GM12878 (cell line): ENCODE data around the gene SLCO2A1. TPM values are rescaled to one million over a fixed set of nuclear protein-coding genes. Genes with fewer than 3 reads are reported as not detected.

ENCODE experiments used
- ATAC-seq: fragments of 200-7000 bp; cut with Tn5 transposase; 3 replicates; pipeline ENCODE4 v1.9.1; 2020; ENCODE audit warnings: mild to moderate bottlenecking, moderate library complexity
- BruUV-seq: library from RNA; stranded (reverse); fragments of 400-500 nt; replicated peaks from 2 replicates; lab custom pipeline; 2021; lab: Mats Ljungman, UMichigan
- CTCF ChIA-PET: fragments of 300-600 bp; sonication (Branson Sonifier 250); formaldehyde crosslinking; extraction: SDS; loops from one replicate; lab custom pipeline; 2021; ENCODE audit warnings: inconsistent platforms; lab: Yijun Ruan, JAX
- POLR2A ChIA-PET: fragments of 350-600 bp; formaldehyde crosslinking; extraction: SDS; loops from one replicate; lab custom pipeline; 2021; ENCODE audit warnings: inconsistent platforms; lab: Charles Lee
- RAD21 ChIA-PET: fragments of 300-600 bp; sonication (Branson Sonifier 250); formaldehyde crosslinking; loops from one replicate; lab custom pipeline; 2023; ENCODE audit warnings: antibody characterized with exemption; ENCODE audit not compliant: unreplicated experiment; lab: Charles Lee
- SMC1A ChIA-PET: fragments of 300-600 bp; sonication (Branson Sonifier 250); formaldehyde crosslinking; loops from one replicate; lab custom pipeline; 2023; ENCODE audit not compliant: unreplicated experiment, uncharacterized antibody; lab: Charles Lee
- DNase-seq: peaks from one replicate; pipeline ENCODE4 v3.0.0-alpha.2; 2011; ENCODE audit warnings: low read depth, low spot score
- FAIRE-seq: peaks from 3 replicates; lab custom pipeline; 2011; peaks lifted over from hg19 to GRCh38; lab: Jason Lieb, UNC
- H2AFZ ChIP-seq: 2 replicates; pipeline ENCODE4 v1.6.0; 2011; ENCODE audit warnings: low read depth, low read length, control low read depth; ENCODE audit not compliant: control insufficient read depth
- H3K27ac ChIP-seq: 2 replicates; pipeline ENCODE4 v1.5.1; 2011; ENCODE audit warnings: control low read depth; ENCODE audit not compliant: control insufficient read depth, insufficient read depth
- H3K27me3 ChIP-seq, 2 experiments: replicated peaks in 1 of 2; 2 replicates each; pipeline versions ENCODE4 v1.6.0 to v1.6.1; 2011; ENCODE audit warnings: low read length in 1 of 2; ENCODE audit not compliant: control insufficient read depth in 2 of 2, insufficient read depth in 2 of 2
- H3K36me3 ChIP-seq, 2 experiments: 2 replicates each; pipeline ENCODE4 v1.5.1; 2011; ENCODE audit warnings: low read length in 1 of 2; ENCODE audit not compliant: control insufficient read depth in 2 of 2, insufficient read depth in 2 of 2
- H3K4me1 ChIP-seq: 2 replicates; pipeline ENCODE4 v1.6.1; 2011; ENCODE audit warnings: mild to moderate bottlenecking, low read length, moderate library complexity, mixed read lengths; ENCODE audit not compliant: control insufficient read depth, insufficient read depth
- H3K4me2 ChIP-seq: 2 replicates; pipeline ENCODE4 v1.6.0; 2011; ENCODE audit warnings: control low read depth; ENCODE audit not compliant: control insufficient read depth, insufficient read depth
- H3K4me3 ChIP-seq: fragments of 200-600 bp; sonication (generic); 2 replicates; pipeline ENCODE4 v1.5.1; 2016
- H3K79me2 ChIP-seq: 2 replicates; pipeline ENCODE4 v1.6.0; 2011; ENCODE audit warnings: low read length; ENCODE audit not compliant: control insufficient read depth, insufficient read depth
- H3K9ac ChIP-seq: 2 replicates; pipeline ENCODE4 v1.8.0; 2011; ENCODE audit warnings: low read length, control low read depth, mixed read lengths; ENCODE audit not compliant: control insufficient read depth, insufficient read depth
- H3K9me3 ChIP-seq: replicated peaks from 3 replicates; pipeline ENCODE4 v1.5.1; 2011; ENCODE audit warnings: mild to moderate bottlenecking, low read length; ENCODE audit not compliant: control insufficient read depth, insufficient read depth
- H4K20me1 ChIP-seq: 2 replicates; pipeline ENCODE4 v1.6.0; 2011; ENCODE audit not compliant: control insufficient read depth, insufficient read depth
- ATF7 ChIP-seq: fragments of 450-650 bp; IDR thresholded peaks from 2 replicates; pipeline ENCODE4 v1.6.1; 2016; ENCODE audit warnings: low read depth, mild to moderate bottlenecking
- CEBPB ChIP-seq, 2 experiments: fragments of 150-350 bp in 1 of 2; IDR thresholded peaks; 2 replicates each; pipeline ENCODE4 v1.6.1; 2012 to 2014; ENCODE audit warnings: low read depth in 2 of 2, low read length in 2 of 2, borderline replicate concordance in 1 of 2, inconsistent platforms in 1 of 2
- HSF1 ChIP-seq: fragments of 150-350 bp; IDR thresholded peaks from 2 replicates; pipeline ENCODE4 v1.6.1; 2014; ENCODE audit warnings: mild to moderate bottlenecking, low read depth, low read length
- IRF4 ChIP-seq: IDR thresholded peaks from 2 replicates; pipeline ENCODE4 v1.6.1; 2011; ENCODE audit warnings: low read depth, low read length
- PAX8 ChIP-seq: fragments of 450-650 bp; IDR thresholded peaks from 2 replicates; pipeline ENCODE4 v1.6.1; 2017; ENCODE audit warnings: mild to moderate bottlenecking, moderate library complexity
- SMAD1 ChIP-seq: fragments of 450-650 bp; IDR thresholded peaks from 2 replicates; pipeline ENCODE4 v1.6.1; 2018; ENCODE audit warnings: mild to moderate bottlenecking, low read depth; ENCODE audit not compliant: partially characterized antibody
- USF2 ChIP-seq: IDR thresholded peaks from 2 replicates; pipeline ENCODE4 v1.6.1; 2011; ENCODE audit warnings: low read depth, low read length, improper control_type of control experiment, borderline replicate concordance
- WGBS: methylation state at CpG from one replicate; pipeline ENCODE4 v1.1.6; 2016; ENCODE audit warnings: low lambda C conversion rate; ENCODE audit not compliant: insufficient replicate concordance, insufficient coverage; ENCODE audit errors: missing lambda C conversion rate; 5-methylcytosine and 5-hydroxymethylcytosine counted together
- in situ Hi-C: fragments of 300-500 bp; cut with MboI; formaldehyde crosslinking; loops from 9 replicates; pipeline ENCODE4 v1.14.3; 2018; ENCODE audit warnings: mixed read lengths
- intact Hi-C: fragments of 100-400 bp; cut with micrococcal nuclease; formaldehyde crosslinking; loops from one replicate; pipeline ENCODE4 v1.14.2; 2022; ENCODE audit not compliant: unreplicated experiment
- polyA plus RNA-seq, 11 experiments: library from polyadenylated mRNA; depleted of rRNA in 4 of 11; unstranded in 6 of 11; stranded (reverse) in 5 of 11; fragments of >200 nt; fragmentation: Nextera tagmentation in 4 of 11; fragmentation: Illumina TruSeq in 1 of 11; extraction: Ambion mirVana in 4 of 11; extraction: Trizol in 1 of 11; gene quantifications; 1 replicate in 1 of 11; 2 replicates in 10 of 11; pipeline versions ENCODE4 v1.2.1 to v1.2.3, GENCODE V29; 2011 to 2016; ENCODE audit warnings: inconsistent platforms in 2 of 11, missing spikeins in 2 of 11, low read depth in 1 of 11
- total RNA-seq, 4 experiments: library from RNA; depleted of rRNA in 3 of 4; stranded (reverse); fragments of >200 nt in 3 of 4; fragmentation: Illumina TruSeq in 1 of 4; extraction: Trizol in 1 of 4; gene quantifications; 2 replicates each; pipeline versions ENCODE4 v1.2.1 to v1.2.3, GENCODE V29; 2013 to 2021
- TF ChIP-seq, protein P1 (sequence below): fragments of 450-650 bp; IDR thresholded peaks from 2 replicates; pipeline ENCODE4 v1.6.1; 2017; ENCODE audit warnings: mild to moderate bottlenecking
- TF ChIP-seq, protein P2 (sequence below): fragments of 450-650 bp; IDR thresholded peaks from 2 replicates; pipeline ENCODE4 v1.6.1; 2018; ENCODE audit warnings: borderline replicate concordance, mild to moderate bottlenecking; ENCODE audit not compliant: partially characterized antibody

Gene SLCO2A1
- total and polyA plus RNA-seq, 10 of the 15 experiments (the other 5 are each of a cell fraction or from before 2014, with no cell fraction given): 0.05 TPM; not detected in 9

DNA sequence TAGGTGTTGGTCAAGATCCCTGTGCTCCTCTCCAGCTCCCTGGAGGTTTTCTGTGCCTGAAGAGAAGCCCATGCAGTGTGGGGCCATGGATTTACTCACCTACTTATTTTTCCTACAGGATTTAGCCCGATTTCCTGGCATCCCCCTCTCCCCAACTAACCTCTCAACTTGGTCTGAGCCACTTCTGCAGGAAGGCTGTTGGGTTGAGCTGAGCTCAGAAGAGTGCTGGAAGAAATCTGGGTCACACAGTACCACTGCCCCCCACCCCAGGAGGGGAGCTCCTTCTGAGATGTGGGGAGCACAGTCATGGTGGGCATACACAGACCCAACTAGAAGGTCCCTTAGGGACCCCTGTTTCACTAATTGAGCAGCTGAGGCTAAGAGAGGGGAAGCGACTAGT lies 34.4 kb upstream of the SLCO2A1 start:
- ATAC-seq (no peak), FAIRE-seq (no peak), DNase-seq (no peak)
- Histone ChIP-seq H3K4me2 (no peak overlapping the region), H3K27ac (no peak overlapping the region), H3K4me3 (no peak overlapping the region), H4K20me1 (no peaks in the 10 kb centered on the region), H3K36me3 (no peaks in the 10 kb centered on the region), H3K27me3 (peaks cover 0 to 2% of the 10 kb centered on the region in 2 experiments; a peak in 2 of 4 replicates), H3K9ac (no peak overlapping the region), H3K4me1 (no peaks in the 10 kb centered on the region), H3K9me3 (no peaks in the 10 kb centered on the region), H3K79me2 (no peaks in the 10 kb centered on the region), H2AFZ (no peak overlapping the region)
- ChIA-PET POLR2A (no interaction called here), RAD21 (no interaction called here), SMC1A (no interaction called here), CTCF (interaction anchor here (1.1 kb wide), 1 partner anchor 20 kb away, joined by 3 read pairs; no protein-coding TSS in a partner anchor)
- 7% methylated on average over 2 of the region's 2 CpGs for WGBS
- no peak for TF ChIP-seq HSF1
- no peak for TF ChIP-seq USF2
- no peak for TF ChIP-seq CEBPB (IDR thresholded peaks at IDR 0.05; ENCODE audit: borderline replicate concordance in 1 of 2, low read depth in 2 of 2, low read length in 2 of 2)
- TF ChIP-seq IRF4: no peak
- TF ChIP-seq PAX8: no peak
- TF ChIP-seq, protein P1, sequence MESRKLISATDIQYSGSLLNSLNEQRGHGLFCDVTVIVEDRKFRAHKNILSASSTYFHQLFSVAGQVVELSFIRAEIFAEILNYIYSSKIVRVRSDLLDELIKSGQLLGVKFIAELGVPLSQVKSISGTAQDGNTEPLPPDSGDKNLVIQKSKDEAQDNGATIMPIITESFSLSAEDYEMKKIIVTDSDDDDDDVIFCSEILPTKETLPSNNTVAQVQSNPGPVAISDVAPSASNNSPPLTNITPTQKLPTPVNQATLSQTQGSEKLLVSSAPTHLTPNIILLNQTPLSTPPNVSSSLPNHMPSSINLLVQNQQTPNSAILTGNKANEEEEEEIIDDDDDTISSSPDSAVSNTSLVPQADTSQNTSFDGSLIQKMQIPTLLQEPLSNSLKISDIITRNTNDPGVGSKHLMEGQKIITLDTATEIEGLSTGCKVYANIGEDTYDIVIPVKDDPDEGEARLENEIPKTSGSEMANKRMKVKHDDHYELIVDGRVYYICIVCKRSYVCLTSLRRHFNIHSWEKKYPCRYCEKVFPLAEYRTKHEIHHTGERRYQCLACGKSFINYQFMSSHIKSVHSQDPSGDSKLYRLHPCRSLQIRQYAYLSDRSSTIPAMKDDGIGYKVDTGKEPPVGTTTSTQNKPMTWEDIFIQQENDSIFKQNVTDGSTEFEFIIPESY: no peak
- no peak for TF ChIP-seq SMAD1
- TF ChIP-seq, protein P2, sequence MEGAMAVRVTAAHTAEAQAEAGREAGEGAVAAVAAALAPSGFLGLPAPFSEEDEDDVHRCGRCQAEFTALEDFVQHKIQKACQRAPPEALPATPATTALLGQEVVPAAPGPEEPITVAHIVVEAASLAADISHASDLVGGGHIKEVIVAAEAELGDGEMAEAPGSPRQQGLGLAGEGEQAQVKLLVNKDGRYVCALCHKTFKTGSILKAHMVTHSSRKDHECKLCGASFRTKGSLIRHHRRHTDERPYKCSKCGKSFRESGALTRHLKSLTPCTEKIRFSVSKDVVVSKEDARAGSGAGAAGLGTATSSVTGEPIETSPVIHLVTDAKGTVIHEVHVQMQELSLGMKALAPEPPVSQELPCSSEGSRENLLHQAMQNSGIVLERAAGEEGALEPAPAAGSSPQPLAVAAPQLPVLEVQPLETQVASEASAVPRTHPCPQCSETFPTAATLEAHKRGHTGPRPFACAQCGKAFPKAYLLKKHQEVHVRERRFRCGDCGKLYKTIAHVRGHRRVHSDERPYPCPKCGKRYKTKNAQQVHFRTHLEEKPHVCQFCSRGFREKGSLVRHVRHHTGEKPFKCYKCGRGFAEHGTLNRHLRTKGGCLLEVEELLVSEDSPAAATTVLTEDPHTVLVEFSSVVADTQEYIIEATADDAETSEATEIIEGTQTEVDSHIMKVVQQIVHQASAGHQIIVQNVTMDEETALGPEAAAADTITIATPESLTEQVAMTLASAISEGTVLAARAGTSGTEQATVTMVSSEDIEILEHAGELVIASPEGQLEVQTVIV: no peak
- no peak for TF ChIP-seq ATF7
- BruUV-seq: no TSS peak
- in situ Hi-C loops (no loop called here), intact Hi-C loops (no loop called here)
